SKM-1 treated with dmso at 0.1 percent for 144 hours (cell line): ENCODE results near the gene NR2C2AP.

ENCODE experiments used
- DNase-seq: peaks from one replicate; lab custom pipeline; 2025; ENCODE audit not compliant: unreplicated experiment; lab: John Stamatoyannopoulos, UW

The NR2C2AP gene

DNA sequence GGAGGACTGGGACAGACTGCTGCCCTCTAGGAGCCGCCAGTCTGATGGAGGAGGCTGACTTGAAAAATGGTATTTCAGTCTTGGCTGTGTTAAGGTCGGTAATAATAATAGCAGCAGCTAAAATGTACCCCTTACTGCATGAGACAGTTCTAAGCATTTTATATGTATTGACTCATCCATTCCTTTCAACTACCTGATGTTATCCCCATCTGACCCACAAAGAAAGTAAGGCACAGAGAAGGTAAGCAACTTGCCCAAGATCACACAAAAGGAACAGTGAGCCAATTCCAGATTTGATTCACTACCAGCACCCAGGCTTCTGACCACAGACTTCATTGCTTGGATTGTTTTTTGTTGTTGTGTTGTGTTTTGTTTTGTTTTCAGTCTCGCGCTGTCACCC lies 12.6 kb upstream of the NR2C2AP start:
- DNase-seq = no peak

DNA sequence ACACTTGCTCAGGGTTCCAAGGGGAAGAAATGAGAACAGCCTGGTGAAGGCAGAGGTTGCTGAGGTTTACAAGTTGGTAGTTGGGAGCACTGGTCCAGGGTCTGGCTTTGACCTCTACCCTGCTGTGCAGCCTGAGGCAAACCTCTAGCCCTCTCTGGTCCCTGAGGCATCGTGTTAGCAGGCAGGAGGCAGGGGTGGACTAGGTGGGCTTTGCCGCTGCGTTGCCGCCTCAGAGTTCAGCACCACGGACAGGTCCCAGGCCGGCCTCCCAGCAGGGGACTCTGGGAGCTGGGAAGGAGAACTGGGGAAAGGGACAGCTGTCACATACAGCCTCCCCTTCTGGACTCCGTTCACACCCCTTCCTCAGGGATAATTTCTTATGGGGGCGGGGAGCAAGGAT lies 11.7 kb upstream of the NR2C2AP start:
- DNase-seq = no peak

DNA sequence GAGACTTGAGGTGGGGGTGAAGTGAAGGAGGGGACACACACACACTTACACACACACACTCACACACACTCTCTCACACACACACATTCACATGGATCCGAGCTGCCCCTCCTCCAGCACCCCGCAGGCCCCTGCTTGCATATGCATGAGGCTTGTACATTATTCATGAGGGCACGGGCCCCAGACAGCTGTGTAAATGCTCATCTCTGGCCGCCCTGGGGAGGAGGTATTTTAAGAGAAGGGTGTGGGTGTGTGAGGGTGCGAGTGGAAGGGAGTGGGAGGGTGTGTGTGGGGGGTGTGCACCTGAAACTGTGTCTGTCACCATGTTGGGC lies 10.9 kb upstream of the NR2C2AP start:
- DNase-seq = no peak

DNA sequence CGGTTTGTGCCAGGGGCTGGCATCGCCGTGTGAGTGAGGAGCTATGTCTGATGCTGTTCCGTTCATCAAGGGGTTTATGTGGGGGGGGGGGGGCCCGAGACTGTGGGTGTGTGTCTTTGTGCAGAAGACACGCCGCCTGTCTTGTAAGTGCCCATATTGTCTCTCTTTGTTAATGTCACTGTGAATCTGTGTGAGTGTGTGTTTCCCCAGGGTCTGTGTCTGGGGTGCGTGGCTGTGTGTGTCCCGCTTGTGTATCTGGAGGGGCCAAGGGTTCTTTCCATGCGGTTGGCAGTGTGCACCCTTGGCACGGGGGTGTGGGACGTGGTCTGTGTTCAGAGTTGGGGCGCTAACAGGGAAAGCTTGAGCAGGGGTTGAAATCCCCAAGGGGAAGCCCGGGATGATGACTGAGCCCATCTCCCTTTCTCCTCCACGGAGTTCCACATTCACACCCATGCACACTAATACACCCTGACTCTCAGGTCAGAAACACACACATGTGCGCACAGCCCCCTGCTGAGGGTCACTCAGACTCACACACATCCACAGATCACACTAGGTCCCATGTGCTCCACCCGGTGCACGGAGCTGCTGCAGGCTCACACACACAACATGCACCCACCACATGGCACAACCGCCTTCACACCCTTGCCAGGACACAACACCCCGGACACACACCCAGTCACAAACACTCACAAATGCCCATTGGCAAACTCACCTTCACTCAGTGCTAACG lies 10.4 kb upstream of the NR2C2AP start:
- DNase-seq = no peak

DNA sequence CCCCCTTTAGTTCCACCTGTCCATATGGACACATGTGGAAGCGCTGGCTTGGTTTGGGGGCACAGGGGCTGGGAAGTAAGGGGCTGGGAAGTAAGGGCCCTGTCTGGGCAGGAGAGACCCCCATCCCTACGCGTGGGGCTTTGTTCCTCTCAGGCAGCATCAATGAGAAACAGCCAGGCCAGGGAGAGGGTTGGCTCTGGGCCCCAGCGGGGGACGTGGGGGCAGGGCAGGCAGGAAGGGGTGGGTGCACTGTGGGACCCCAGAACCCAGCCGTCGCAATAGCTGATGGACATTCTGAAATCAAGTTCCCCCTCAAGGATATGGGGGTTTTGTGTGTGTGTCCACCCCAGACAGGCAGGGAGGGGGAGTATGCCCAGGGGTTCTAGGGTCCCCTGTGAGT lies 9.7 kb upstream of the NR2C2AP start:
- no peak for DNase-seq

DNA sequence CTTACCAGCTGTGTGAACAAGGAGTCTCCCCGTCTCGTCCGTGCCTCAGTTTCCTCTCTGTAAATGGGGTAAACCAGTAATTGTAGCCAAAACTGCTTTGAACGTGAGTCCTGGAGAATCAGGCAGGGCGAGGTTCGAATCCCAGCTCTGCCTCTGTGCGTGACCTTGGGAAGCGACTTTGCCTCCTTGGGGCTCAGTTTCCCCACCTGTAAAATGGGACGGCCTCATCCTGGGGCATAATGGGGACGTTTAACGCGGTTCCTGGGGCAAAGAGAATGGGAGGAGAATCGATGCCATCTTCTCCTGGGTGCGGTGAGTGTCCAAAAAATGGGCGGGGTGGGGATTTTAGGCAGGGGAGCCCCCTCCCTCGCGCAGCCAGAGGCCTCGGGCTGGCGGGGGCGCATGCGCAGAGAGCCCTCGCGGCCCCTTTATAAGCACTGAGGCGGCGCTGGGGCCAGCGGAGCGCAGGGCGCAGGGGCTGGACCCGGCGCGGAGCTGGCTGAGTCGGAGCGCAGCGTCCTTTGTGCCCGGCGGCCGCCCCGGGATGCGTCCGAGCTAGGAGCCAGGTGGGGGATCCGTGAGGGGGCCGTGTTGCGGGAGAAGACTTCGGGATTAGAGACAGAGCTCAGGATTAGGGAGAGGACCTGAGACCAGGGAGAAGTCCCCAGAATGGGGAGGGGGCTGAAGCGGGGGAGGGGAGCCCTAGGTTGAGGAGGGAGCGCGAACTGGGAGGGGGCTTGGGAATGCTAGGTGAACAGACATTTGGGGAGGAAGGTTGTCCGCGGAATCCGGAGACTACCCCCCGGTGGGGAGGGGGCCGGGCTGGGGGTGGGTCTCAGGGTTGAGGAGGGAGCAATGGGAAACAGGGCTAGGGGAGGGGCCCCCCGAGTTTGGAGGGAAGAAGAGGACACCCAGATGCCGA lies 8.5 kb upstream of the NR2C2AP start, which contains the start of gene NCAN:
TSS of gene NCAN (plus strand) at position 460 of the 922 bp plus-strand sequence. CDS start 4,996 bp downstream, outside the sequence.
- DNase-seq = no peak

DNA sequence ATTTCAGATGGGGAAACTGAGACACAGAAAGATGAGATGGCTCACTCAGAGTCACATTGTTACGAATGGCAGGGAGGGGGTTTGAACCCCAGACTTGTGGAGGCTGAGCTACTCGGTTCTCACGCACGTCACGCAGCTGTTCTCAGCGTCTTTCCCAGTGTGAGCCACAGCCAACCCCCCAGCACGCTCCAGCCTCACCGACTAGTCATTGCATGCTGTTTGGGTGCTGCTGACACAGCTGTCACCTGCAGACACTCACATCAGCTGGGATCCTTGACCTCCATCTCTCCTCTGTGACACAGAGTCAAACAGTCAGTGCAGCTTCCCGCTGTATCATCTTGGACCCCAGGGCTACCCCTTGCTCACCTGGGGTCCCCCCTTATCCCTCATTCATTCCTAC lies 6.2 kb upstream of the NR2C2AP start:
- no peak for DNase-seq

DNA sequence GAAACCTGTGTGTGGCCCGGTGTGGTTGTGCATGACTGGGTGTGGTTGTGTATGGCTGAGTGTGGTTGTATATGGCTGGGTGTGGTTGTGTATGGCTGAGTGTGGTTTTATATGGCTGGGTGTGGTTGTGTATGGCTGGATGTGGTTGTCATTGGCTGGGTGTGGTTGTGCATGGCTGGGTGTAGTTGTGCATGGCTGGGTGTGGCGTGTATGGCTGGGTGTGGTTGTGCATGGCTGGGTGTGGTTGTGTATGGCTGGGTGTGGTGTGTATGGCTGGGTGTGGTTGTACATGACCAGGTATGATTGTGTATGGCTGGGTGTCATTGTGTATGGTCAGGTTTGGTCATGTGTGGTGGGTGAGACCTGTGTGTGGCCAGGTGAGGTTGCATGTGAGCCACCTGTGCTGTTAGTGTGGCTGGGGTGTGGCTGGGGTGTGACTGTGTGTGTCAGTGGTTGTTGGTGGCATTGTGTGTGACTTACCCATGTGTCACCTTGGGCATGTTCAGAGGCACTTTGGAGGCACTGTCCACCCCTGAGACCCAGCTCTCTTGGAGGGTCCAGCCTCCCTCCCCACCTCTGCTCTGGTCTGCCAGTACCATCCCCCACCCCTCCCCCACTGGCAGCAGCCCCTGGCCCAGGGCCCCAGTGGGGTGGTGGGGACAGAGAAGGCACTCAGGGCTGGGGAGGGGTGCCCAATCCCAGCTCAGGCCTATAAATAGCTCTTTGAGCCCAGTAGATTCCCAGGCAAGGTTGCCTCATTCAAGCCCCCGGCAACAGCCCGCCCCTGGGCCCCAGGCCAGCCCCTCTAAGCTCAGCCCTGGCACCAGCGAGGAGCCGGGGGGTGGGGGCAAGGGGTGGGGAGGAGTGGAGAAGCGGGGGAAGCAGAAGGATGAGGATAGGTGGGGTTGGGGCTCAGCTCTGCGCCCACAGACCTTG lies 4.7 kb upstream of the NR2C2AP start:
- no peak for DNase-seq

DNA sequence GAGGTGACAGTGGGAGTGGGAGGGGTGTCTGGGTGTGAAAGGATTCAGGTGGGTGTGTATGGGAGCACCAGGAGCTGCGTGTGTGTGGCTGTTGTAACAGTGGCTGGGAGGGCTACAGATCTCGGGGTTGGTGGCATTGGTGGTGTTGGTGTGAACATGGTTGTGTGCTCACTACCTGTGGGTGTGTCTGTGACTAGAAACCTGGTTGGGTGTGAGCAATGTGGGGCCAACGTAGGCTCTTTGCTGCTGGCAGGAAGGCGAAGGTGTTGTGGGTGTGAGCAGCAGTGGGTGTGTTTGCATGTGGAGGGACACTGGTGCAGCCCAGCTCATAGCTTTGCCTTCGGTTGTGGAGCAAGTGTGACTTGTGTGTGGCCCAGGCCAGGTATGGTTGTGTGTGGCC lies 3.7 kb upstream of the NR2C2AP start:
- DNase-seq = no peak

DNA sequence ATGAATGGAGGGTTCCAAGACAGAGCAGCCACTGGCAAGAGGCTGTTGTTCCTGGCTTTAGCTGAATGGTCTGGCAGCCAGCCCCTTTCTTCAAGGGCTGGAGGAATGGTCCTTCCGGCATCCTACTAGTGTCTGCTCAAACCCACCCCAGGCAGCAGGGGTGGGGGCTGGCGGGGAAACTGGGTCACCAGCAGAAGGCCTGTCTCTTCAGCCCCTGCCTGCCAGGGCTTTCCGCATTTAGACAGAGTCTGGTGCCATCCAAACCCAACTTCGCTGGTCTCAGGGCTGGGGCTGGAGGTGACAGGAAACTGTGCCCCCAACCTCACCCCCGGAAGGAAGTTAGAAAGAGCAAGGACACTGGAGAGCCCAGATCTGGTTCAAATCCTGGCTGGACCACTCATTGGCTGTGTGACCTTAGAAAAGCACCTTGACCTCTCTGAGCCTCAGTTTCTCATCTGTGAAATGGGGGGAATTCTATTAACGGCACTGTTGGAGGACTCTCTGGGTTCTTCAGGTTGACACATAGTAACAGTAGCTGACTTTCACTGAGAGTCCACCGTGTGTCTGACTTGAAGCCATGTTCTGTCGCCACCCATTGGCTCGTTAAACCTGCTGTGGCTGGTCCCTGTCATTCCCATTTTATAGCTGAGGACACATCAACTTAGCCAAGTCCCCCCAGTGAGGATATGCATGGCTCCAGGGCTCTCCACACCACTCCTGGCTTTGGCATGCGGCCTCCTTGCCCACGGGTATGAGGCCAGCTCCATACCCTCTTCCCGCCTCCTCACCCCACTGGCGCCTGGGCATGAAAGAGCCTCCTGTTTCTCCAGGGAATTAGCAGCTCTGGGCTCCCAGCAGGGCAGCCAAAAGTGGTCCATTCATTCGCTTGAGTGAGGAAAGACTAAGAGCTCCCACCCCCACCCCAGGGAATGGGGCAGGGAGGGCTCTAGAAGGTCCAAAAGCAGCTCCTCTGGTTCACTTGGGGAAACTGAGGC lies 2.5 kb upstream of the NR2C2AP start:
- DNase-seq = no peak

DNA sequence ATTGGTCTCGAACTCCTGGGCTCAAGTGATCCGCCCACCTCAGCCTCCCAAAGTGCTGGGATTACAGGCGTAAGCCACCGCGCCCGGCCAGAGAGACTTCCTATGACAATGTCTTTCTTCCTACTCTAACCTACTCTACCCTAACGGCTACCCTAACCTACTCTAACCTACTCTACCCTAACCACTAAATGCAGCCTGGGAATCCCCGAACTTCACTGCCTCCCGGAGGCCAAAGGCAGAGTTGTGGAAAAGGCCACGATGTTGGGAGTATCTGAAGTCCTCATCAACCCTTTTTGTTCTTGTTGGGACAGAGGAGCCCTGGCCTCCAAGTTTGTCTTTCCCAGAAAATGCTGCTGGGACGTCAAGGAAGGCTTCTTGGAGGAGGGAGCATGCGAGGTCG lies 967 bp upstream of the NR2C2AP start:
- DNase-seq = no peak

DNA sequence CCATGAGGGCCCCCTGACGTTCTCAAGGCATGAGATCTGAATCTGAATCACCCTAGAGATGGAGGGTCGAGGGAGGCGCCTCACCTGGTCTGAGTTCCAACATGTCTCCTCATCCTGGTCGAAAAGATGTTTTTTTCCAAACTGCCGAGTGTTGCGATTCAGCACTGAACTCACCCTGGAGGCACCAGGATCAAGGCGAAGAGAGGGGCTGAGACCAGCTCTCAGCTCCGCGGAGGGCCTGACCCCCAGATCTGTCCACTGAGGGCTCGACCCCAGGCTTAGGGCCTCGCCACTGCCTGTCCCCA lies 555 bp downstream of the NR2C2AP start:
- no peak for DNase-seq

DNA sequence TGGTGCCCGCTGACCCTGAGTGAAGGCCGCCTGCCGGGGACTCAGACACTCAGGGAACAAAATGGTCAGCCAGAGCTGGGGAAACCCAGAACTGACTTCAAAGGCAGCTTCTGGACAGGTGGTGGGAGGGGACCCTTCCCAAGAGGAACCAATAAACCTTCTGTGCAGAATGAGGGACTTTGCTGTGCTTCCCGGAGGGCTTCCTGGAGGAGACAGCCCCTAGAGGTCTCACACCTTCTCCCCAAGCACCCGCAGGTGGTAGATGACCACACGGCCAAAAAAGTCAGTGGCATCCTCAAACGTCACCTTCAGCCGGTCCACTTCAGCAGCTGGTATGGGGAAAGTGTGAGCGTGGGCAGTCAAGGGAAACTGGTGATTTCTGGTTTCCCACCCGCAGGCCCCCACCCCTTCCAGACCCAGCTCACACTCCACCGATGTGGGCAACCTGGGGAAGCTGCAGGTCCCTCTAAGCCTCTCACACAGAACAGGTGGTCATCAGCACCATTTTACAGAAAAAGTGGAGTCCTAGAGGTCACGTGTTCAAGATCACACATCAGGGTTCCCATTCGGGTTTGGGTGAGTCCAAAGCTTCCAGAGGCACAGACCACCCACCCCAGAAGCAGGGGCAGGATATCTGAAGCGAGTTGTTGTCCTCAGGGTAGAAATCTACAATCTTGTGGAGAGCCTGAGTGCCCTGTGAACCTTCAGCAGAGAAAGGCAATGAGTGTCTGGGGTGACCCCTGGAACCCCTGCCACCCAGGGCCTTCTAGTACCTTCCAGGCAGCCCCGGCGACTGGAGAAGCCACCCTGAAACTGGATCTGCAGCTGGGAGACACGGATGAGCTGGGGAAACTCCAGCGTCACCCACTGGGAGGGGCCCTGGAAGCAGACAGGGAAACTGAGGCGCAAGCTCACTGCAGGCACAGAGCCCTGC lies 1.2 kb downstream of the NR2C2AP start:
- DNase-seq = no peak

DNA sequence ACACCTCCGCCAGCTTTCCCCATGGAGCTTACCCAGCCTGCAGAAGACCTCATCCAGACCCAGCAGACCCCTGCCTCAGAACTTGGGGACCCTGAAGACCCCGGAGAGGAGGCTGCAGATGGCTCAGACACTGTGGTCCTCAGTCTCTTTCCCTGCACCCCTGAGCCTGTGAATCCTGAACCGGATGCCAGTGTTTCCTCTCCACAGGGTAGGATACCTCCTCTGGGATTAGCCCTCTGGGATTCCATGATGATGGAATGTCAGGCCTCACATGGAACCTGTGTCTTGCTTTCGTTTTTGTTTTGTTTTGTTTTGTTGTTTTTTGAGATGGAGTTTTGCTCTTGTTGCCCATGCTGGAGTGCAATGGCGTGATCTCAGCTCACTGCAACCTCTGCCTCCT lies 9.3 kb downstream of the NR2C2AP start:
- no peak for DNase-seq

DNA sequence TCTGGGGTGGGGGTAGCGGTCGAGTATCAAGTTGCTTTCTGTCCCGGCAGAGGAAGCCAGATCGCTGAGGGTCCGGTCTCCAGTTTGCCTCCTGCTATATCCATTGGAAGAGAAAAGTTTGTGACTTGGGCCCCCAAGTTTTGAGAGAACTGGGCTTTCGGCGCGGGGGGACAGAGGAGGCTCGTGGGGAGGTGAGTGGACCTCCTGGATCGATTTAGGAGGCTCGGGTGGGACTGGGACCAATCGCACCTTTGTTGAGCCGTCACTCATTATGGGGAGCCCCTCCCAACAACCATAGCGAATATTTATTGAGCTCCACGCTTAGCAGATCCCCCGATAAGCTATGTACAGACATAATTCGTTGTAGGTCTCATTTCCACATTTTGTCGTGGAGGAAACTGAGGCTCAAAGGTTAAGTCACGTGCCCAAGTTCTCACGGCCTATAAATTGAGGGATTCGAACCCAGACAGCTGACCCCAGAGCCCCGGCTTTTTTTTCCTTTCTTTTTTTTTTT lies 10.2 kb downstream of the NR2C2AP start:
- DNase-seq = no peak

DNA sequence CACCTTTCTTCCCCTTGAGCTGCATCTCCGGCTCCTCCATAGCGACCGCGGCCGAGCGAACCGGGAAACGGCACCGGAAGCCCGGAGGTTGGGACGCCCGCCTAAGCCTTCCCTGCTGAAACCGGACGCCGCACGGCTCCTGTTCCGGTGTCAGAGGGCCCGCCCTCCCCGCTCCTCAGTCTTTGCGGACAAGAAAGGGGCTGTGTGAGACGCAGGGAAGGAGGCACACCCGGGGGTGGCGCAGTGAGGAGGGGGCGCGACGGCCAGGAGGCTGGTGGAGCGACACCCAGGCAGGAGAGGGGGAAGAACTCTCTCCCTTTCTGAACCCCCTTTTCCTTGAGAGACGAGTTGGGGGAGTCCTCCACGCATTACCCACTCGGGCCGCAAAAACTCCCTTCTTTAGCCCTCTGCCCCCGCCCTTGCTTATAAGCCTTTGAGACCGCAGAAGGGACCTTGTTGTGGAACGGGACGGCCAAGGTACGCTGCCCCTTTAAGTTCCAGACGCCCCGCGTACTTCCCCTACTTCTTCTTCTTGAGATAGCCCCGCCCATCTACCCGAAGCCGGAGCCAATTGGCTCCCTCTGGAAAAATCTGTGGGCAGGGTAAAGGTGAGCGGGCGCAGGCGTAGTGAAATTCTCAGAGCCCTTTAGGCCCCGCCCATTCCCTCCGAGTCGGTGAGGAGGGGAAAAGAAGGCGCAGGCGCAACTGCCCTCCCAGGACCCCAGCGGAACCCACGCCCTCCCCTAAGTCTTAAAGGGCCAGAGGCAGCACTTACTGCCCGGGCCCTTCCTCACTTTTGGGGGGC lies 10.9 kb downstream of the NR2C2AP start, which contains the start of the genes BORCS8 and RFXANK:
TSS of gene BORCS8 (minus strand) at position 75 of the 805 bp plus-strand sequence. CDS start at position 40, 35 bp downstream.
TSS of gene RFXANK (plus strand) at position 181 of the 805 bp plus-strand sequence. CDS start 1,689 bp downstream, outside the sequence.
- peak; percentile 99 for DNase-seq

DNA sequence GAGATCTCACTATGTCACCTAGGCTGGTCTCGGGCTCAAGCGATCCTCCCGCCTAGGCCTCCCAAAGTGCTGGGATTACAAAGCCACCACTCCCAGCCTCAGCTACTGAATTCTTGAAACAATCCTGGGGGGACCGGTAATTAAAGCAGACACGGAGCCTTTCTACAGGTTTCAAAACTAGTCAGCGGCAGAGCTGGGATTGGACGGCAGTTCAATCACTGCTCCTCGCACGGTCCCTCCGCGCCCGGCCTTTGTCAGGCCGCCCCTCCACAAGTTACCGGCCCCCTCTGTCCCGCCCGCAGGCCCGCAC lies 11.5 kb downstream of the NR2C2AP start:
- no peak for DNase-seq

DNA sequence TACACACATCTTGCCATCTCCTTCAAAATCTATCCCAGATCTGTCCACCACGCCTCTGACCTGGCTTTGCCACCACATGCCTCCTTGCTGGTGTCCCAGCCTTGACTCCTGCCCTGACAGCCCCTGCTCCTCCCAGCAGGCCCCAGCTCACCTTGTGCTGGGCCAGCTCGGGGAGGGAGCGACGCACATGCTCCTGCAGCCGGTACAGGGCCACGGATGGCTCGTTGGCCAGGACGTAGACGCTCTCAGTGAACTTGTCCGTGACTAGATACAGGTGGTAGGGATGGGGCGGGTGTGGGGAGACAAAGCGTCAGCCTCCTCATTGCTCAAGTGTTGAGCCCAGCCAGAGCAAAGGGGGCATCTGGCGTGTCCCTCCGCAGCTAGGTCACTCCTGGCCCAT lies 16.5 kb downstream of the NR2C2AP start:
- DNase-seq = no peak
